Thyroid gland (tissue), 4 donors: ENCODE data around the gene CHCHD6. TPM values are rescaled to one million over a fixed set of nuclear protein-coding genes. Genes with fewer than 3 reads are reported as not detected.

ENCODE experiments used
- DNase-seq, 2 donors: peaks; one replicate each; pipeline ENCODE4 v3.0.0-alpha.2; 2019
- H3K27ac ChIP-seq, 3 donors: fragments of 200-600 bp; sonication (generic); 1 replicate in 2 of 3; 2 replicates in 1 of 3; pipeline ENCODE4 v1.5.1; 2016 to 2019; ENCODE audit warnings: mild to moderate bottlenecking in 1 of 3, moderate library complexity in 1 of 3
- H3K27me3 ChIP-seq: fragments of 200-600 bp; sonication (generic); one replicate; pipeline ENCODE4 v1.5.1; 2019
- H3K36me3 ChIP-seq, 2 donors: fragments of 200-600 bp; sonication (generic); one replicate each; pipeline ENCODE4 v1.5.1; 2016 to 2019
- H3K4me1 ChIP-seq, 2 donors: fragments of 200-600 bp; sonication (generic); one replicate each; pipeline ENCODE4 v1.5.1; 2017 to 2019
- H3K4me3 ChIP-seq, 3 donors: fragments of 200-600 bp; sonication (generic); replicated peaks in 1 of 3; 1 replicate in 2 of 3; 2 replicates in 1 of 3; pipeline ENCODE4 v1.5.1; 2016; ENCODE audit warnings: mild to moderate bottlenecking in 1 of 3
- H3K9me3 ChIP-seq: fragments of 200-600 bp; sonication (generic); one replicate; pipeline ENCODE4 v1.5.1; 2017
- CTCF ChIP-seq, 6 experiments: fragments of 200-600 bp in 3 of 6; fragments of 450-650 bp in 3 of 6; sonication (generic) in 3 of 6; IDR thresholded peaks; one replicate each; pipeline ENCODE4 v1.5.1; 2016 to 2019; ENCODE audit warnings: antibody characterized with exemption in 6 of 6, mild to moderate bottlenecking in 2 of 6, inconsistent platforms in 1 of 6, moderate library complexity in 1 of 6
- POLR2A ChIP-seq, 2 donors: fragments of 450-650 bp; IDR thresholded peaks; one replicate each; pipeline ENCODE4 v1.6.1; 2017; ENCODE audit warnings: antibody characterized with exemption in 2 of 2, mild to moderate bottlenecking in 2 of 2, moderate library complexity in 1 of 2
- WGBS, 2 donors: methylation state at CpG; one replicate each; pipeline ENCODE4 v1.1.5; 2017; 5-methylcytosine and 5-hydroxymethylcytosine counted together
- intact Hi-C: fragments of 100-400 bp; cut with DNase I; formaldehyde crosslinking; loops from one replicate; pipeline ENCODE4 v1.15.1; 2023
- total RNA-seq, 4 donors: library from RNA; depleted of rRNA; stranded (reverse); fragments of >200 nt; gene quantifications; one replicate each; pipeline ENCODE4 v1.2.3, GENCODE V29; 2016

Gene CHCHD6
- total RNA-seq, 4 donors from 2014 or later, result 22.9 to 27.8 (median 24.4) TPM

- Histone ChIP-seq H3K27ac (no peak overlapping the region), H3K4me3 (no peak overlapping the region), H3K9me3 (no peaks in the 10 kb centered on the region), H3K4me1 (no peaks in the 10 kb centered on the region), H3K27me3 (no peaks in the 10 kb centered on the region), H3K36me3 (no peaks in the 10 kb centered on the region)
- intact Hi-C loops, result no loop called here
- DNase-seq, result no peak
- WGBS, 2 donors, result 72 to 82% methylated on average over 3 of the region's 3 CpGs
- TF ChIP-seq CTCF (IDR thresholded peaks at IDR 0.05) (no peak), POLR2A (IDR thresholded peaks at IDR 0.05) (no peak)
Measured at GRCh38 chr3:126731044-126731443, 27.0 kb downstream of the CHCHD6 start.

- Histone ChIP-seq H3K36me3 (no peaks in the 10 kb centered on the region), H3K27ac (no peak overlapping the region), H3K4me3 (no peak overlapping the region), H3K9me3 (no peaks in the 10 kb centered on the region), H3K27me3 (no peaks in the 10 kb centered on the region), H3K4me1 (no peaks in the 10 kb centered on the region)
- intact Hi-C loops, result no loop called here
- TF ChIP-seq POLR2A (IDR thresholded peaks at IDR 0.05) (no peak), CTCF (IDR thresholded peaks at IDR 0.05) (no peak)
- DNase-seq, result no peak
- WGBS, 2 donors, result 91 to 92% methylated on average over 6 of the region's 6 CpGs
Measured at GRCh38 chr3:126732281-126733060, 28.4 kb downstream of the CHCHD6 start.

GRCh38 chr3:126733061-126733430 lies 29.0 kb downstream of the CHCHD6 start:
- WGBS, 2 donors, result 95% methylated on average over 3 of the region's 5 CpGs; no CpG with 5 or more reads in 1 of the 2 donors
- DNase-seq, result no peak
- TF ChIP-seq POLR2A (IDR thresholded peaks at IDR 0.05) (no peak), CTCF (IDR thresholded peaks at IDR 0.05) (no peak)
- H3K27me3 ChIP-seq, result no peaks in the 10 kb centered on the region
- H3K36me3 ChIP-seq, result no peaks in the 10 kb centered on the region
- H3K4me1 ChIP-seq, result no peaks in the 10 kb centered on the region
- H3K4me3 ChIP-seq, result no peak overlapping the region
- intact Hi-C loops, result no loop called here
- H3K9me3 ChIP-seq, result no peaks in the 10 kb centered on the region
- H3K27ac ChIP-seq, result no peak overlapping the region

- H3K36me3 ChIP-seq, result no peaks in the 10 kb centered on the region
- intact Hi-C loops, result no loop called here
- DNase-seq, result no peak
- TF ChIP-seq POLR2A (IDR thresholded peaks at IDR 0.05), result no peak
- no peaks in the 10 kb centered on the region for H3K27me3 ChIP-seq
- 83 to 91% methylated on average over 5 of the region's 5 CpGs for WGBS, 2 donors
- H3K4me3 ChIP-seq, result no peak overlapping the region
- no peaks in the 10 kb centered on the region for H3K4me1 ChIP-seq
- H3K27ac ChIP-seq, result no peak overlapping the region
- H3K9me3 ChIP-seq, result no peaks in the 10 kb centered on the region
Measured at GRCh38 chr3:126734106-126734723, 30.2 kb downstream of the CHCHD6 start.

- intact Hi-C loops, result no loop called here
- TF ChIP-seq POLR2A (IDR thresholded peaks at IDR 0.05) (no peak), CTCF (IDR thresholded peaks at IDR 0.05) (no peak)
- no peaks in the 10 kb centered on the region for H3K4me1 ChIP-seq
- no peaks in the 10 kb centered on the region for H3K36me3 ChIP-seq
- no peak for DNase-seq
- no peaks in the 10 kb centered on the region for H3K9me3 ChIP-seq
- no peaks in the 10 kb centered on the region for H3K27me3 ChIP-seq
- H3K27ac ChIP-seq, result no peak overlapping the region
- H3K4me3 ChIP-seq, result no peak overlapping the region
- 92 to 96% methylated on average over 7 of the region's 7 CpGs for WGBS, 2 donors
Measured at GRCh38 chr3:126737527-126737926, 33.5 kb downstream of the CHCHD6 start.
